Mucosa of stomach (tissue), 1 donor: ENCODE results near the gene CABP7.

Experiments
- H3K27me3 ChIP-seq: one replicate; pipeline ENCODE4 v1.7.0; 2013; ENCODE audit warnings: mild to moderate bottlenecking, low read length; ENCODE audit not compliant: control insufficient read depth, insufficient read depth
- H3K36me3 ChIP-seq: one replicate; pipeline ENCODE4 v1.7.0; 2013; ENCODE audit warnings: low read length; ENCODE audit not compliant: control insufficient read depth, insufficient read depth
- H3K4me1 ChIP-seq: one replicate; pipeline ENCODE4 v1.7.0; 2013; ENCODE audit warnings: mild to moderate bottlenecking, low read length; ENCODE audit not compliant: control insufficient read depth, insufficient read depth
- H3K4me3 ChIP-seq: one replicate; pipeline ENCODE4 v1.7.0; 2013; ENCODE audit warnings: low read length
- H3K9ac ChIP-seq: one replicate; pipeline ENCODE4 v1.7.0; 2013; ENCODE audit warnings: mild to moderate bottlenecking, low read length, moderate library complexity
- H3K9me3 ChIP-seq: one replicate; pipeline ENCODE4 v1.7.0; 2013; ENCODE audit warnings: mild to moderate bottlenecking, low read length, moderate library complexity; ENCODE audit not compliant: control insufficient read depth
- donor health status: Pancreatic carcinoma.

Gene CABP7

GRCh38 chr22:29704528-29705285, 15.1 kb upstream of the CABP7 start:
- H3K9ac ChIP-seq, result no peak overlapping the region
- H3K36me3 ChIP-seq, result no peaks in the 10 kb centered on the region
- H3K9me3 ChIP-seq, result no peaks in the 10 kb centered on the region
- H3K4me3 ChIP-seq, result no peak overlapping the region
- H3K27me3 ChIP-seq, result peaks cover 28% of the 10 kb centered on the region
- peaks cover 37% of the 10 kb centered on the region for H3K4me1 ChIP-seq

- Histone ChIP-seq H3K9ac (no peak overlapping the region), H3K27me3 (peaks cover 27% of the 10 kb centered on the region)
These were observed 14.2 kb upstream of the CABP7 start for GRCh38 chr22:29705651-29706050.

GRCh38 chr22:29706486-29706885, 13.3 kb upstream of the CABP7 start:
- Histone ChIP-seq H3K4me3 (no peak overlapping the region), H3K9me3 (no peaks in the 10 kb centered on the region), H3K36me3 (no peaks in the 10 kb centered on the region), H3K27me3 (peaks cover 27% of the 10 kb centered on the region), H3K9ac (no peak overlapping the region), H3K4me1 (peaks cover 29% of the 10 kb centered on the region)

More at GRCh38 chr22:29705651-29706050, 14.2 kb upstream of the CABP7 start:
- Histone ChIP-seq H3K4me1 (peaks cover 37% of the 10 kb centered on the region), H3K36me3 (no peaks in the 10 kb centered on the region), H3K4me3 (no peak overlapping the region), H3K9me3 (no peaks in the 10 kb centered on the region)

- Histone ChIP-seq H3K27me3 (peaks cover 26% of the 10 kb centered on the region), H3K9ac (no peak overlapping the region), H3K4me3 (no peak overlapping the region), H3K9me3 (no peaks in the 10 kb centered on the region), H3K4me1 (peaks cover 24% of the 10 kb centered on the region), H3K36me3 (no peaks in the 10 kb centered on the region)
These were observed 12.8 kb upstream of the CABP7 start for GRCh38 chr22:29707010-29707409.

- Histone ChIP-seq H3K36me3 (no peaks in the 10 kb centered on the region), H3K4me1 (peaks cover 19% of the 10 kb centered on the region), H3K9ac (no peak overlapping the region), H3K27me3 (peaks cover 21% of the 10 kb centered on the region), H3K9me3 (no peaks in the 10 kb centered on the region), H3K4me3 (no peak overlapping the region)
These were observed 12.3 kb upstream of the CABP7 start for GRCh38 chr22:29707471-29707870.

- Histone ChIP-seq H3K9ac (no peak overlapping the region), H3K4me1 (no peaks in the 10 kb centered on the region), H3K4me3 (no peak overlapping the region), H3K36me3 (no peaks in the 10 kb centered on the region), H3K9me3 (no peaks in the 10 kb centered on the region), H3K27me3 (peaks cover 32% of the 10 kb centered on the region)
These were observed 9.6 kb upstream of the CABP7 start for GRCh38 chr22:29710193-29710592.

GRCh38 chr22:29710922-29711593, 8.7 kb upstream of the CABP7 start:
- Histone ChIP-seq H3K9me3 (no peaks in the 10 kb centered on the region), H3K27me3 (peaks cover 32% of the 10 kb centered on the region), H3K4me3 (no peak overlapping the region), H3K36me3 (no peaks in the 10 kb centered on the region), H3K9ac (no peak overlapping the region), H3K4me1 (no peaks in the 10 kb centered on the region)

- Histone ChIP-seq H3K4me3 (no peak overlapping the region), H3K36me3 (no peaks in the 10 kb centered on the region), H3K9ac (no peak overlapping the region), H3K27me3 (peaks cover 32% of the 10 kb centered on the region), H3K4me1 (no peaks in the 10 kb centered on the region), H3K9me3 (no peaks in the 10 kb centered on the region)
These were observed 7.7 kb upstream of the CABP7 start for GRCh38 chr22:29712119-29712518.

GRCh38 chr22:29713156-29713727, 6.6 kb upstream of the CABP7 start:
- H3K27me3 ChIP-seq, result peaks cover 36% of the 10 kb centered on the region
- no peaks in the 10 kb centered on the region for H3K36me3 ChIP-seq
- H3K4me1 ChIP-seq, result no peaks in the 10 kb centered on the region
- no peak overlapping the region for H3K9ac ChIP-seq
- H3K9me3 ChIP-seq, result no peaks in the 10 kb centered on the region
- no peak overlapping the region for H3K4me3 ChIP-seq

GRCh38 chr22:29715240-29715639, 4.6 kb upstream of the CABP7 start:
- Histone ChIP-seq H3K9ac (no peak overlapping the region), H3K9me3 (no peaks in the 10 kb centered on the region), H3K4me1 (no peaks in the 10 kb centered on the region), H3K36me3 (no peaks in the 10 kb centered on the region), H3K27me3 (peaks cover 50% of the 10 kb centered on the region), H3K4me3 (no peak overlapping the region)

- no peaks in the 10 kb centered on the region for H3K9me3 ChIP-seq
- H3K9ac ChIP-seq, result no peak overlapping the region
- peaks cover 48% of the 10 kb centered on the region for H3K27me3 ChIP-seq
- H3K36me3 ChIP-seq, result no peaks in the 10 kb centered on the region
- no peaks in the 10 kb centered on the region for H3K4me1 ChIP-seq
- no peak overlapping the region for H3K4me3 ChIP-seq
These were observed 4.1 kb upstream of the CABP7 start for GRCh38 chr22:29715705-29716104.

- Histone ChIP-seq H3K4me1 (no peaks in the 10 kb centered on the region), H3K27me3 (peaks cover 61% of the 10 kb centered on the region), H3K9me3 (no peaks in the 10 kb centered on the region), H3K36me3 (no peaks in the 10 kb centered on the region), H3K9ac (no peak overlapping the region), H3K4me3 (no peak overlapping the region)
These were observed 2.8 kb upstream of the CABP7 start for GRCh38 chr22:29716814-29717545.
